AG08395 (cell line): ENCODE measurements around the gene KCTD2.

ENCODE experiments used
- DNase-seq: peaks from one replicate; pipeline ENCODE4 v3.0.0; 2012; ENCODE audit warnings: mixed read lengths, low spot score

KCTD2 gene

GRCh38 chr17:75099881-75100595 lies 53.0 kb downstream of the KCTD2 start:
- no peak for DNase-seq

- DNase-seq, result no peak
Observed at GRCh38 chr17:75102385-75102821, 55.4 kb downstream of the KCTD2 start.

- no peak for DNase-seq
Observed at GRCh38 chr17:75103601-75104554, 56.9 kb downstream of the KCTD2 start.

GRCh38 chr17:75105126-75106080 lies 58.4 kb downstream of the KCTD2 start:
- peak; percentile 52 for DNase-seq

- DNase-seq, result no peak
Observed at GRCh38 chr17:75108193-75108592, 61.2 kb downstream of the KCTD2 start.

- no peak for DNase-seq
Observed at GRCh38 chr17:75109046-75109406, 62.0 kb downstream of the KCTD2 start.

- DNase-seq, result peak; percentile 98
Observed at GRCh38 chr17:75109407-75110233, 62.6 kb downstream of the KCTD2 start, which contains the start of gene ARMC7. ARMC7 (plus strand) TSS chr17:75109969; CDS start chr17:75110289, 320 bp downstream.

- no peak for DNase-seq
Observed at GRCh38 chr17:75110234-75110937, 63.4 kb downstream of the KCTD2 start.

GRCh38 chr17:75111777-75112335 lies 64.8 kb downstream of the KCTD2 start:
- no peak for DNase-seq

GRCh38 chr17:75113798-75114551 lies 67.0 kb downstream of the KCTD2 start:
- DNase-seq, result peak; percentile 86

- DNase-seq, result no peak
Observed at GRCh38 chr17:75114552-75115314, 67.7 kb downstream of the KCTD2 start.
